ENCODE results near the gene KIF9.

GRCh38 chr3:47259114-47259513 is 23.5 kb downstream of the KIF9 start:
- TF ChIP-seq CTCF (IDR thresholded peaks at IDR 0.05; ENCODE audit: low read length) (no peak), EZH2 (IDR thresholded peaks at IDR 0.05; ENCODE audit: borderline replicate concordance, low read length) (no peak)
